Measurements from ENCODE around the gene SKI. TPM values are rescaled to one million over a fixed set of nuclear protein-coding genes. Genes with fewer than 3 reads are reported as not detected.
"Not testable (repeated sequence)": the region's sequence is repeated elsewhere in the genome, so short reads cannot be mapped to it uniquely, and the experiment has no call there.

The SKI gene
- total RNA-seq, 1 experiment from 2014 or later, result 89.5 TPM

DNA sequence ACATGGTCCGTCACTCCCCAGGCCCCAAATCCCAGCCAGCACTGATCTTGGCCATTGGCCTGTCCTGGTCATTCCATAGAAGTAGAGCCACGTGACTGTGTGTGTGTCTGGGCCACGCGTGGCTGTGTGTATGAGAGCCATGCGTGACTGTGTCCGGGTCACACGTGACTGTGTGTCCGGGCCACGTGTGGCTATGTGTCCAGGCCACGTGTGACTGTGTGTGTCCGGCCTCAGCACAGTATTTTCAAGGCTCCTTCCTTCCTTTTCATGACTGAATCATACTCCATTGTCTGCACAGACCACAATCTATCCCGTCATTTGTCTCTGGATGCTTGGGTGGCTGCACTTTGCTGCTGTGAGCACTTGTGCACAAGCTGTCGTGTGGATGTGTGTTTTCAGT, 67.4 kb downstream of the SKI start:
- Histone ChIP-seq H3K23me2 (ENCODE audit: insufficient read length, low read depth, low read length, poor library complexity, severe bottlenecking) (no peaks in the 10 kb centered on the region), H3K18ac (ENCODE audit: insufficient read length, low read depth, low read length) (no peak overlapping the region), H2BK15ac (ENCODE audit: low read depth, low read length) (no peak overlapping the region), H3K9me3 (ENCODE audit: control insufficient read depth, low read depth, low read length) (no peaks in the 10 kb centered on the region), H3K79me1 (ENCODE audit: insufficient read depth, low read depth, low read length, poor library complexity, severe bottlenecking) (peaks cover 10% of the 10 kb centered on the region), H3K27me3 (ENCODE audit: insufficient read depth, low read length) (no peaks in the 10 kb centered on the region), H3K14ac (ENCODE audit: insufficient read depth, low read length) (no peak overlapping the region), H3K23ac (ENCODE audit: insufficient read length, low read depth, low read length) (no peak overlapping the region), H3K27ac (ENCODE audit: insufficient read length, low read depth, low read length) (no peak overlapping the region), H2BK20ac (ENCODE audit: low read depth, low read length, poor library complexity, severe bottlenecking) (no peak overlapping the region), H2BK5ac (ENCODE audit: insufficient read length, low read length) (no peak overlapping the region), H2BK120ac (ENCODE audit: low read depth, low read length, poor library complexity, severe bottlenecking) (no peak overlapping the region), H3K56ac (ENCODE audit: insufficient read length, low read depth, low read length) (no peak overlapping the region), H2BK12ac (ENCODE audit: insufficient read length, low read depth, low read length) (no peak overlapping the region), H3K4me1 (ENCODE audit: insufficient read depth, low read length) (no peaks in the 10 kb centered on the region), H3T11ph (ENCODE audit: low read length) (no peak overlapping the region), H4K91ac (ENCODE audit: insufficient read length, low read depth, low read length) (no peak overlapping the region), H4K5ac (ENCODE audit: insufficient read length, low read depth, low read length) (no peak overlapping the region), H4K8ac (replicated peaks; ENCODE audit: insufficient read length, low read depth, low read length) (no peak overlapping the region), H4K20me1 (ENCODE audit: control insufficient read depth, insufficient read depth, insufficient read length) (peaks cover 4% of the 10 kb centered on the region), H3K79me2 (ENCODE audit: insufficient read depth, low read length) (peaks cover 39% of the 10 kb centered on the region; the same call in 1 of the 2 replicates), H2AK5ac (ENCODE audit: insufficient read length, low read length) (no peak overlapping the region), H3K4me2 (ENCODE audit: insufficient read depth, insufficient read length, low read length) (no peak overlapping the region), H3K4ac (ENCODE audit: low read depth, low read length) (no peak overlapping the region), H2AFZ (ENCODE audit: low read length) (no peak overlapping the region), H3K9ac (ENCODE audit: extremely low read depth, insufficient read length, low read length) (no peak overlapping the region)
- TF ChIP-seq, protein P1, sequence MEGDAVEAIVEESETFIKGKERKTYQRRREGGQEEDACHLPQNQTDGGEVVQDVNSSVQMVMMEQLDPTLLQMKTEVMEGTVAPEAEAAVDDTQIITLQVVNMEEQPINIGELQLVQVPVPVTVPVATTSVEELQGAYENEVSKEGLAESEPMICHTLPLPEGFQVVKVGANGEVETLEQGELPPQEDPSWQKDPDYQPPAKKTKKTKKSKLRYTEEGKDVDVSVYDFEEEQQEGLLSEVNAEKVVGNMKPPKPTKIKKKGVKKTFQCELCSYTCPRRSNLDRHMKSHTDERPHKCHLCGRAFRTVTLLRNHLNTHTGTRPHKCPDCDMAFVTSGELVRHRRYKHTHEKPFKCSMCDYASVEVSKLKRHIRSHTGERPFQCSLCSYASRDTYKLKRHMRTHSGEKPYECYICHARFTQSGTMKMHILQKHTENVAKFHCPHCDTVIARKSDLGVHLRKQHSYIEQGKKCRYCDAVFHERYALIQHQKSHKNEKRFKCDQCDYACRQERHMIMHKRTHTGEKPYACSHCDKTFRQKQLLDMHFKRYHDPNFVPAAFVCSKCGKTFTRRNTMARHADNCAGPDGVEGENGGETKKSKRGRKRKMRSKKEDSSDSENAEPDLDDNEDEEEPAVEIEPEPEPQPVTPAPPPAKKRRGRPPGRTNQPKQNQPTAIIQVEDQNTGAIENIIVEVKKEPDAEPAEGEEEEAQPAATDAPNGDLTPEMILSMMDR (conservative IDR thresholded peaks at IDR 0.05), result no peak
- H3K27ac Mint-ChIP-seq, result 0 out of 7 replicates have a peak overlapping the region, but pooled peaks of 1 of the 3 experiments have one; percentile 40
- WGBS (ENCODE audit: extremely low coverage, insufficient read length, low lambda C conversion rate), result no CpG with 5 or more reads among the region's 13 CpGs
- no peak overlapping the region for H3K4me3 Mint-ChIP-seq
- no peak for DNase-seq
- no peaks in the 10 kb centered on the region; the same call in 1 of the 2 replicates for H3K27me3 Mint-ChIP-seq (ENCODE audit: low read depth)
- peaks cover 0 to 8% (median 0%) of the 10 kb centered on the region in 3 experiments; a peak in 3 of 7 replicates for H3K36me3 Mint-ChIP-seq (ENCODE audit: insufficient read depth in 1 of 3, low read depth in 3 of 3)
- peaks cover 23 to 24% of the 10 kb centered on the region in 2 experiments for H3K4me1 Mint-ChIP-seq
- no peaks in the 10 kb centered on the region; a peak in 1 of 5 replicates for H3K9me3 Mint-ChIP-seq

GRCh38 chr1:2296211-2296610, 68.1 kb downstream of the SKI start:
- not testable (repeated sequence) for H3K4me1 ChIP-seq (ENCODE audit: insufficient read depth, low read length); H4K5ac ChIP-seq (ENCODE audit: insufficient read length, low read depth, low read length); H4K8ac ChIP-seq (replicated peaks; ENCODE audit: insufficient read length, low read depth, low read length); H3K4ac ChIP-seq (ENCODE audit: low read depth, low read length); H2BK12ac ChIP-seq (ENCODE audit: insufficient read length, low read depth, low read length); H3K27ac ChIP-seq (ENCODE audit: insufficient read length, low read depth, low read length); H3K14ac ChIP-seq (ENCODE audit: insufficient read depth, low read length); H3K9ac ChIP-seq (ENCODE audit: extremely low read depth, insufficient read length, low read length); H2BK120ac ChIP-seq (ENCODE audit: low read depth, low read length, poor library complexity, severe bottlenecking); H3K27me3 Mint-ChIP-seq (ENCODE audit: low read depth); H2BK5ac ChIP-seq (ENCODE audit: insufficient read length, low read length); H3K4me2 ChIP-seq (ENCODE audit: insufficient read depth, insufficient read length, low read length); H2BK15ac ChIP-seq (ENCODE audit: low read depth, low read length); H3K18ac ChIP-seq (ENCODE audit: insufficient read length, low read depth, low read length); H3K23me2 ChIP-seq (ENCODE audit: insufficient read length, low read depth, low read length, poor library complexity, severe bottlenecking); H3K23ac ChIP-seq (ENCODE audit: insufficient read length, low read depth, low read length); H3K27me3 ChIP-seq (ENCODE audit: insufficient read depth, low read length); H2AFZ ChIP-seq (ENCODE audit: low read length); H3K9me3 Mint-ChIP-seq; H3T11ph ChIP-seq (ENCODE audit: low read length); H2BK20ac ChIP-seq (ENCODE audit: low read depth, low read length, poor library complexity, severe bottlenecking); H3K9me3 ChIP-seq (ENCODE audit: control insufficient read depth, low read depth, low read length); H3K36me3 Mint-ChIP-seq (ENCODE audit: insufficient read depth in 1 of 3, low read depth in 3 of 3); H4K20me1 ChIP-seq (ENCODE audit: control insufficient read depth, insufficient read depth, insufficient read length); H2AK5ac ChIP-seq (ENCODE audit: insufficient read length, low read length); H4K91ac ChIP-seq (ENCODE audit: insufficient read length, low read depth, low read length); H3K4me3 Mint-ChIP-seq; DNase-seq; H3K56ac ChIP-seq (ENCODE audit: insufficient read length, low read depth, low read length)
- Histone ChIP-seq H3K79me2 (ENCODE audit: insufficient read depth, low read length) (peaks cover 39% of the 10 kb centered on the region; the same call in 1 of the 2 replicates), H3K79me1 (ENCODE audit: insufficient read depth, low read depth, low read length, poor library complexity, severe bottlenecking) (peaks cover 10% of the 10 kb centered on the region)
- no CpG with 5 or more reads among the region's 9 CpGs for WGBS (ENCODE audit: extremely low coverage, insufficient read length, low lambda C conversion rate)
- H3K4me1 Mint-ChIP-seq, result peaks cover 17 to 19% of the 10 kb centered on the region in 2 experiments
- peak overlapping the region; percentile 39 to 74 (median 52); a peak in 5 of 7 replicates for H3K27ac Mint-ChIP-seq
